GM23338 (cell line): ENCODE results near the gene CAMSAP2. TPM values are rescaled to one million over a fixed set of nuclear protein-coding genes. Genes with fewer than 3 reads are reported as not detected.

Source experiments
- ATAC-seq: fragments of 200-7000 bp; cut with Tn5 transposase; 3 replicates; pipeline ENCODE4 v1.9.1; 2020
- DNase-seq: peaks from one replicate; pipeline ENCODE4 v3.0.0-alpha.2; 2015; ENCODE audit warnings: low spot score
- H2AFZ ChIP-seq: fragments of 200-600 bp; sonication (generic); 2 replicates; pipeline ENCODE4 v1.8.0; 2016; ENCODE audit warnings: antibody characterized with exemption, mild to moderate bottlenecking, moderate library complexity
- H3F3A ChIP-seq: fragments of 200-600 bp; sonication (generic); replicated peaks from 2 replicates; pipeline ENCODE4 v1.8.0; 2017; ENCODE audit warnings: antibody characterized with exemption, mixed run types, low read depth
- H3K27ac ChIP-seq: fragments of 200-600 bp; sonication (generic); 2 replicates; pipeline ENCODE4 v1.6.1; 2016; ENCODE audit warnings: low read depth
- H3K27me3 ChIP-seq: fragments of 200-600 bp; sonication (generic); 2 replicates; pipeline ENCODE4 v1.8.0; 2016; ENCODE audit warnings: mild to moderate bottlenecking, mixed run types, moderate library complexity; ENCODE audit not compliant: insufficient read depth
- H3K36me3 ChIP-seq: fragments of 200-600 bp; sonication (generic); 2 replicates; pipeline ENCODE4 v1.8.0; 2016; ENCODE audit warnings: mild to moderate bottlenecking; ENCODE audit not compliant: insufficient read depth
- H3K4me1 ChIP-seq: fragments of 200-600 bp; sonication (generic); 2 replicates; pipeline ENCODE4 v1.8.0; 2016; ENCODE audit warnings: mild to moderate bottlenecking, moderate library complexity; ENCODE audit not compliant: insufficient read depth
- H3K4me2 ChIP-seq: fragments of 200-600 bp; sonication (generic); 2 replicates; pipeline ENCODE4 v1.7.1; 2017; ENCODE audit warnings: mixed run types
- H3K4me3 ChIP-seq: fragments of 200-600 bp; sonication (generic); 2 replicates; pipeline ENCODE4 v1.6.1; 2016; ENCODE audit warnings: mixed run types
- H3K79me2 ChIP-seq: fragments of 200-600 bp; sonication (generic); replicated peaks from 2 replicates; pipeline ENCODE4 v1.8.0; 2017; ENCODE audit warnings: mild to moderate bottlenecking; ENCODE audit not compliant: insufficient read depth
- H3K9me2 ChIP-seq: fragments of 200-600 bp; sonication (generic); 2 replicates; pipeline ENCODE4 v1.8.0; 2017; ENCODE audit not compliant: insufficient read depth
- H4K20me1 ChIP-seq: fragments of 200-600 bp; sonication (generic); replicated peaks from 2 replicates; pipeline ENCODE4 v1.8.0; 2017; ENCODE audit warnings: mild to moderate bottlenecking; ENCODE audit not compliant: insufficient read depth
- H3K27ac Mint-ChIP-seq: 2 replicates; pipeline ENCODE4 v1.8.0; 2020; ENCODE audit warnings: inconsistent platforms, mild to moderate bottlenecking, moderate library complexity, mixed read lengths
- H3K27me3 Mint-ChIP-seq: 3 replicates; pipeline ENCODE4 v1.8.0; 2022; ENCODE audit warnings: low read depth, mild to moderate bottlenecking, moderate library complexity, mixed read lengths, inconsistent platforms; ENCODE audit not compliant: insufficient read depth, poor library complexity
- H3K36me3 Mint-ChIP-seq: 3 replicates; pipeline ENCODE4 v1.8.0; 2021; ENCODE audit warnings: low read depth, mild to moderate bottlenecking, inconsistent platforms, moderate library complexity, mixed read lengths
- H3K4me1 Mint-ChIP-seq: 3 replicates; pipeline ENCODE4 v1.8.0; 2020; ENCODE audit warnings: mild to moderate bottlenecking, inconsistent platforms, mixed read lengths
- H3K4me3 Mint-ChIP-seq: 3 replicates; pipeline ENCODE4 v1.8.0; 2021; ENCODE audit warnings: moderate library complexity, mild to moderate bottlenecking, inconsistent platforms, mixed read lengths
- H3K9me3 Mint-ChIP-seq: 3 replicates; pipeline ENCODE4 v1.8.0; 2020; ENCODE audit warnings: moderate library complexity, mild to moderate bottlenecking, inconsistent platforms, mixed read lengths
- CREB1 ChIP-seq: fragments of 250-450 bp; sonication (Bioruptor Pico); IDR thresholded peaks from 2 replicates; pipeline ENCODE4 v1.5.0; 2020; ENCODE audit warnings: low read depth, mild to moderate bottlenecking, moderate library complexity
- CTCF ChIP-seq, 2 experiments: fragments of 200-600 bp in 1 of 2; sonication (generic) in 1 of 2; conservative IDR thresholded peaks; 2 replicates each; pipeline versions ENCODE4 v1.5.1 to v1.6.1; 2016 to 2017; ENCODE audit warnings: antibody characterized with exemption in 2 of 2, low read depth in 2 of 2, mild to moderate bottlenecking in 2 of 2, moderate library complexity in 1 of 2
- EZH2 ChIP-seq: fragments of 200-600 bp; sonication (generic); IDR thresholded peaks from one replicate; pipeline ENCODE4 v1.8.0; 2017; ENCODE audit warnings: antibody characterized with exemption, mild to moderate bottlenecking, low read depth; ENCODE audit not compliant: unreplicated experiment
- EZH2phosphoT487 ChIP-seq: fragments of 200-600 bp; sonication (generic); IDR thresholded peaks from one replicate; pipeline ENCODE4 v1.8.1; 2018; ENCODE audit warnings: antibody characterized with exemption; ENCODE audit not compliant: unreplicated experiment
- JUNB ChIP-seq: IDR thresholded peaks from one replicate; pipeline ENCODE4 v1.6.1; 2016; ENCODE audit warnings: antibody characterized with exemption; ENCODE audit not compliant: unreplicated experiment
- NANOG ChIP-seq: IDR thresholded peaks from 2 replicates; pipeline ENCODE4 v1.6.1; 2016; ENCODE audit warnings: antibody characterized with exemption, borderline replicate concordance
- POLR2AphosphoS5 ChIP-seq: IDR thresholded peaks from 2 replicates; pipeline ENCODE4 v1.6.1; 2016; ENCODE audit warnings: antibody characterized with exemption, low read depth
- STAT1 ChIP-seq: IDR thresholded peaks from one replicate; pipeline ENCODE4 v1.6.1; 2016; ENCODE audit warnings: antibody characterized with exemption; ENCODE audit not compliant: unreplicated experiment
- ZNF114 ChIP-seq: fragments of 250-450 bp; sonication (Bioruptor Pico); IDR thresholded peaks from 2 replicates; pipeline ENCODE4 v1.5.0; 2020; ENCODE audit warnings: mild to moderate bottlenecking, moderate library complexity
- ZNF331 ChIP-seq: fragments of 250-450 bp; sonication (Bioruptor Pico); IDR thresholded peaks from 2 replicates; pipeline ENCODE4 v1.5.0; 2020; ENCODE audit warnings: low read depth, mild to moderate bottlenecking, moderate library complexity
- polyA plus RNA-seq: library from polyadenylated mRNA; unstranded; fragments of >200 nt; fragmentation: Nextera tagmentation; extraction: Ambion mirVana; gene quantifications from 2 replicates; pipeline ENCODE4 v1.2.1, GENCODE V29; 2016
- total RNA-seq: library from RNA; depleted of rRNA; stranded (reverse); fragments of >200 nt; shearing (Covaris generic); gene quantifications from 2 replicates; pipeline ENCODE4 v1.2.3, GENCODE V29; 2014
- TF ChIP-seq, protein P1 (sequence below): IDR thresholded peaks from one replicate; pipeline ENCODE4 v1.6.1; 2018; ENCODE audit warnings: antibody characterized with exemption; ENCODE audit not compliant: unreplicated experiment
- TF ChIP-seq, protein P2 (sequence below): IDR thresholded peaks from 2 replicates; pipeline ENCODE4 v1.6.1; 2016; ENCODE audit warnings: antibody characterized with exemption

The CAMSAP2 gene
- total and polyA plus RNA-seq, 2 experiments from 2014 or later = 9.1 to 21.3 TPM

GRCh38 chr1:200738327-200738948, at the start of gene CAMSAP2 (continued):
- TF ChIP-seq, protein P1, sequence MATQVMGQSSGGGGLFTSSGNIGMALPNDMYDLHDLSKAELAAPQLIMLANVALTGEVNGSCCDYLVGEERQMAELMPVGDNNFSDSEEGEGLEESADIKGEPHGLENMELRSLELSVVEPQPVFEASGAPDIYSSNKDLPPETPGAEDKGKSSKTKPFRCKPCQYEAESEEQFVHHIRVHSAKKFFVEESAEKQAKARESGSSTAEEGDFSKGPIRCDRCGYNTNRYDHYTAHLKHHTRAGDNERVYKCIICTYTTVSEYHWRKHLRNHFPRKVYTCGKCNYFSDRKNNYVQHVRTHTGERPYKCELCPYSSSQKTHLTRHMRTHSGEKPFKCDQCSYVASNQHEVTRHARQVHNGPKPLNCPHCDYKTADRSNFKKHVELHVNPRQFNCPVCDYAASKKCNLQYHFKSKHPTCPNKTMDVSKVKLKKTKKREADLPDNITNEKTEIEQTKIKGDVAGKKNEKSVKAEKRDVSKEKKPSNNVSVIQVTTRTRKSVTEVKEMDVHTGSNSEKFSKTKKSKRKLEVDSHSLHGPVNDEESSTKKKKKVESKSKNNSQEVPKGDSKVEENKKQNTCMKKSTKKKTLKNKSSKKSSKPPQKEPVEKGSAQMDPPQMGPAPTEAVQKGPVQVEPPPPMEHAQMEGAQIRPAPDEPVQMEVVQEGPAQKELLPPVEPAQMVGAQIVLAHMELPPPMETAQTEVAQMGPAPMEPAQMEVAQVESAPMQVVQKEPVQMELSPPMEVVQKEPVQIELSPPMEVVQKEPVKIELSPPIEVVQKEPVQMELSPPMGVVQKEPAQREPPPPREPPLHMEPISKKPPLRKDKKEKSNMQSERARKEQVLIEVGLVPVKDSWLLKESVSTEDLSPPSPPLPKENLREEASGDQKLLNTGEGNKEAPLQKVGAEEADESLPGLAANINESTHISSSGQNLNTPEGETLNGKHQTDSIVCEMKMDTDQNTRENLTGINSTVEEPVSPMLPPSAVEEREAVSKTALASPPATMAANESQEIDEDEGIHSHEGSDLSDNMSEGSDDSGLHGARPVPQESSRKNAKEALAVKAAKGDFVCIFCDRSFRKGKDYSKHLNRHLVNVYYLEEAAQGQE = no peak
- TF ChIP-seq ZNF331 (CRISPR knock-in tag) = no peak
- TF ChIP-seq ZNF114 = no peak

DNA sequence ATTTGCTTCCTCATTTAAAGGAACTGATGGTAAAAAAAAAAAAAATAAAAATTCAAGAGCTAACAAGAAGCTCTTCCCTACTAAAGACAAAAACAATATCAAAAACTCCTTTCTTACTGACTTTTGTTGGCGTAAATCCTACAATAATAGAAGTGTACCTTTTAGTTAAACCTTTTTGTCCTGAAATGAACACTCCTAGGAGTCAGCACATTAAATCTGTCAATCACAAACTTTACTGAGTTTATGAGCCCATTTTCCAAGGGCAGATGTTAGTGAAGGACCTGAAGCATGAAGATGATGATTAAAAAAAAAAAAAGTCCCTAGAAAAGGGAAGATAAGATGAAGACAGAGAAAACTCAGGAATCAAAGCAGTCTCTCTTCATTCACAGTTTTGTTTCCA, 46.4 kb upstream of the CAMSAP2 start:
- Histone ChIP-seq H3K36me3 (no peaks in the 10 kb centered on the region), H4K20me1 (no peaks in the 10 kb centered on the region), H3K27ac (no peak overlapping the region), H2AFZ (no peak overlapping the region), H3K79me2 (no peaks in the 10 kb centered on the region), H3K4me2 (no peak overlapping the region), H3K27me3 (no peaks in the 10 kb centered on the region), H3K4me3 (no peak overlapping the region), H3K4me1 (no peaks in the 10 kb centered on the region), H3K9me2 (no peaks in the 10 kb centered on the region), H3F3A (no peaks in the 10 kb centered on the region)
- Mint-ChIP-seq H3K4me3 (no peak overlapping the region), H3K36me3 (no peaks in the 10 kb centered on the region), H3K9me3 (no peaks in the 10 kb centered on the region), H3K27ac (no peak overlapping the region), H3K27me3 (no peaks in the 10 kb centered on the region), H3K4me1 (peaks cover 4% of the 10 kb centered on the region)
- ATAC-seq = no peak
- DNase-seq = no peak
- TF ChIP-seq JUNB (no peak), ZNF331 (CRISPR knock-in tag) (no peak), NANOG (no peak), EZH2 (no peak), ZNF114 (no peak), CTCF (conservative IDR thresholded peaks at IDR 0.05; ENCODE audit: low read depth in 2 of 2) (no peak), EZH2phosphoT487 (no peak), POLR2AphosphoS5 (no peak), STAT1 (no peak), CREB1 (no peak)
- TF ChIP-seq, protein P1 = no peak
- TF ChIP-seq, protein P2, sequence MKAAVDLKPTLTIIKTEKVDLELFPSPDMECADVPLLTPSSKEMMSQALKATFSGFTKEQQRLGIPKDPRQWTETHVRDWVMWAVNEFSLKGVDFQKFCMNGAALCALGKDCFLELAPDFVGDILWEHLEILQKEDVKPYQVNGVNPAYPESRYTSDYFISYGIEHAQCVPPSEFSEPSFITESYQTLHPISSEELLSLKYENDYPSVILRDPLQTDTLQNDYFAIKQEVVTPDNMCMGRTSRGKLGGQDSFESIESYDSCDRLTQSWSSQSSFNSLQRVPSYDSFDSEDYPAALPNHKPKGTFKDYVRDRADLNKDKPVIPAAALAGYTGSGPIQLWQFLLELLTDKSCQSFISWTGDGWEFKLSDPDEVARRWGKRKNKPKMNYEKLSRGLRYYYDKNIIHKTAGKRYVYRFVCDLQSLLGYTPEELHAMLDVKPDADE = no peak
